Parathyroid adenoma (tissue), 2 donors: Measurements from ENCODE around the gene PPP1R13L.

Experiments used
- H2AFZ ChIP-seq: fragments of 300-600 bp; sonication (generic); one replicate; pipeline ENCODE4 v1.7.0; 2017; ENCODE audit warnings: antibody characterized with exemption, mild to moderate bottlenecking
- H3K27ac ChIP-seq: fragments of 300-600 bp; sonication (generic); one replicate; pipeline ENCODE4 v1.7.0; 2017
- H3K27me3 ChIP-seq: fragments of 300-600 bp; sonication (generic); one replicate; pipeline ENCODE4 v1.7.0; 2017; ENCODE audit warnings: low read length; ENCODE audit not compliant: control insufficient read depth, insufficient read depth
- H3K36me3 ChIP-seq: fragments of 300-600 bp; sonication (generic); one replicate; pipeline ENCODE4 v1.7.0; 2017; ENCODE audit warnings: low read length; ENCODE audit not compliant: control insufficient read depth, insufficient read depth
- H3K4me1 ChIP-seq: fragments of 300-600 bp; sonication (generic); one replicate; pipeline ENCODE4 v1.7.0; 2017; ENCODE audit warnings: control low read depth
- H3K4me2 ChIP-seq: fragments of 300-600 bp; sonication (generic); one replicate; pipeline ENCODE4 v1.7.0; 2017; ENCODE audit warnings: low read length
- H3K4me3 ChIP-seq: fragments of 300-600 bp; sonication (generic); one replicate; pipeline ENCODE4 v1.7.0; 2017; ENCODE audit warnings: low read depth, low read length
- H3K79me2 ChIP-seq: fragments of 300-600 bp; sonication (generic); one replicate; pipeline ENCODE4 v1.7.0; 2017; ENCODE audit warnings: control low read depth
- H3K9ac ChIP-seq: fragments of 300-600 bp; sonication (generic); one replicate; pipeline ENCODE4 v1.7.0; 2017; ENCODE audit warnings: mild to moderate bottlenecking
- H3K9me3 ChIP-seq: fragments of 300-600 bp; sonication (generic); one replicate; pipeline ENCODE4 v1.7.0; 2017; ENCODE audit warnings: low read length; ENCODE audit not compliant: control insufficient read depth
- TF ChIP-seq, protein P1 (sequence below): fragments of 300-600 bp; sonication (generic); IDR thresholded peaks from one replicate; pipeline ENCODE4 v1.7.0; 2017; ENCODE audit warnings: antibody characterized with exemption, mild to moderate bottlenecking
- donor health status: primary hyperparathyroidism.

The PPP1R13L gene

DNA sequence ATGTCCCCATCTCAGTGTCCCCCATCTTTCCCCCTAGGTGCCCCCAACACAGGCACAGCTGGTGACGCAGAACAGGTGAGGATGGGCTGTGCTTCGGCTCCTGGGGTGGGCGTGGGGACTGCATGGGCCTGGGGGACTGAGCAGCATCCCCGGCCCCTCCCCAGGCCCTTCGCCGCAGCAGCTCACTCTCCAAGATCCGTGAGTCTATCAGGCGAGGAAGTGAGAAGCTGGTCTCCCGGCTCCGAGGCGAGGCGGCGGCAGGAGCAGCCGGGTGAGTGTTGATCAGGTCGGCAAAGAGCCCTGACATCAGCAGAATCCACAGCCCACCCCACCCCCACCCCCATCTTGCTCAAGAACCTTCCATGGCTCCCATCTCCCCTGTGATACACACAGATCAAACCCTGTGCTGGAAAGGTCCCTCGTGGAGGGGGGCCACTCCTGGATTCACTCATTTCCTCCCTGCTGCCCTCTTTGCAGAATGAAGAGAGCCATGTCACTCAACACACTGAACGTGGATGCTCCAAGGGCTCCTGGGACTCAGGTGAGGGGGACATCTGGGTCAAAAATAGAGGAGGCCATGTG, 54.3 kb downstream of the PPP1R13L start:
- no peaks in the 10 kb centered on the region for H3K79me2 ChIP-seq
- no peak overlapping the region for H2AFZ ChIP-seq
- no peaks in the 10 kb centered on the region for H3K36me3 ChIP-seq
- no peak overlapping the region for H3K27ac ChIP-seq
- H3K4me3 ChIP-seq: no peak overlapping the region
- no peaks in the 10 kb centered on the region for H3K27me3 ChIP-seq
- TF ChIP-seq, protein P1, sequence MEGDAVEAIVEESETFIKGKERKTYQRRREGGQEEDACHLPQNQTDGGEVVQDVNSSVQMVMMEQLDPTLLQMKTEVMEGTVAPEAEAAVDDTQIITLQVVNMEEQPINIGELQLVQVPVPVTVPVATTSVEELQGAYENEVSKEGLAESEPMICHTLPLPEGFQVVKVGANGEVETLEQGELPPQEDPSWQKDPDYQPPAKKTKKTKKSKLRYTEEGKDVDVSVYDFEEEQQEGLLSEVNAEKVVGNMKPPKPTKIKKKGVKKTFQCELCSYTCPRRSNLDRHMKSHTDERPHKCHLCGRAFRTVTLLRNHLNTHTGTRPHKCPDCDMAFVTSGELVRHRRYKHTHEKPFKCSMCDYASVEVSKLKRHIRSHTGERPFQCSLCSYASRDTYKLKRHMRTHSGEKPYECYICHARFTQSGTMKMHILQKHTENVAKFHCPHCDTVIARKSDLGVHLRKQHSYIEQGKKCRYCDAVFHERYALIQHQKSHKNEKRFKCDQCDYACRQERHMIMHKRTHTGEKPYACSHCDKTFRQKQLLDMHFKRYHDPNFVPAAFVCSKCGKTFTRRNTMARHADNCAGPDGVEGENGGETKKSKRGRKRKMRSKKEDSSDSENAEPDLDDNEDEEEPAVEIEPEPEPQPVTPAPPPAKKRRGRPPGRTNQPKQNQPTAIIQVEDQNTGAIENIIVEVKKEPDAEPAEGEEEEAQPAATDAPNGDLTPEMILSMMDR: no peak
- no peaks in the 10 kb centered on the region for H3K4me1 ChIP-seq
- H3K9ac ChIP-seq: no peak overlapping the region
- H3K9me3 ChIP-seq: no peaks in the 10 kb centered on the region
- H3K4me2 ChIP-seq: no peak overlapping the region

DNA sequence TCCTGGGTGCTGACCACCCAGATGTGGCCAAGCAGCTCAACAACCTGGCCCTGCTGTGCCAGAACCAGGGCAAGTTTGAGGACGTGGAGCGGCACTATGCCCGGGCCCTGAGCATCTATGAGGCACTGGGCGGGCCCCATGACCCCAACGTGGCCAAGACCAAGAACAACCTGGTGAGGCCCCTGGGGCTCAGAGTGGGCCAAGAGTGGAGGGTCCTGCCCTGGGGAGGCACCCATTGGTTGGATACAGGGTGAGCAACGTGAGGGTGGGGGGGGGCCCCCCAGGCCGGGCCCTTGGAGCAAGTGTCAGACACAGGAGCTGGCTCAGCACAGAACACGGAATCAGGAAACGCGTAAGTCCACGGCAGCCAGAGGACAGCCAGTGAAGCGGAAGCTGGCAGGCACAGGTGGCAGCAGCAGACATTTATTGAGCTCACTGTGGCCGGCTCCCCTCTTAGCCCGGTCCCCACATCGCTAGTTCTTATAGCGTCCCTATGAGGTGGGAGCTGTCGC, 55.4 kb downstream of the PPP1R13L start:
- H3K79me2 ChIP-seq: no peaks in the 10 kb centered on the region
- no peak overlapping the region for H3K9ac ChIP-seq
- no peak overlapping the region for H3K4me2 ChIP-seq
- TF ChIP-seq, protein P1: no peak
- H3K4me1 ChIP-seq: no peaks in the 10 kb centered on the region
- no peaks in the 10 kb centered on the region for H3K27me3 ChIP-seq
- no peak overlapping the region for H2AFZ ChIP-seq
- no peak overlapping the region for H3K4me3 ChIP-seq
- no peaks in the 10 kb centered on the region for H3K9me3 ChIP-seq
- no peak overlapping the region for H3K27ac ChIP-seq
- H3K36me3 ChIP-seq: no peaks in the 10 kb centered on the region

DNA sequence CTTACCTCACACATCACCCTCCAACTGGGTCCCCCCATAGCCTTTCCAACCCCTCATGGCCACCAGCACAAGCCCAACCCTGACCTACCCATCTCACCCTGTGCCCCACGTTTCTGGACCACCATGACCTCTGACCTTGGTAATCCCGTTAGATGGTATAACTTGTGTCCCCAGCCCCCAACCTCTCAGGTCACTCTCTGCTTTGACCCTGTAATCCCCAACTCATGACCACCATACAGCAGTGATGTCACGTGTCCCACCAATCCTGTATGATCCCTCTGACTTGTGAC, 55.8 kb downstream of the PPP1R13L start:
- Histone ChIP-seq H3K79me2 (no peaks in the 10 kb centered on the region), H3K4me1 (no peaks in the 10 kb centered on the region), H3K4me3 (no peak overlapping the region), H3K27me3 (no peaks in the 10 kb centered on the region), H3K9ac (no peak overlapping the region), H3K9me3 (no peaks in the 10 kb centered on the region), H2AFZ (no peak overlapping the region), H3K4me2 (no peak overlapping the region), H3K27ac (no peak overlapping the region), H3K36me3 (no peaks in the 10 kb centered on the region)
- TF ChIP-seq, protein P1: no peak

DNA sequence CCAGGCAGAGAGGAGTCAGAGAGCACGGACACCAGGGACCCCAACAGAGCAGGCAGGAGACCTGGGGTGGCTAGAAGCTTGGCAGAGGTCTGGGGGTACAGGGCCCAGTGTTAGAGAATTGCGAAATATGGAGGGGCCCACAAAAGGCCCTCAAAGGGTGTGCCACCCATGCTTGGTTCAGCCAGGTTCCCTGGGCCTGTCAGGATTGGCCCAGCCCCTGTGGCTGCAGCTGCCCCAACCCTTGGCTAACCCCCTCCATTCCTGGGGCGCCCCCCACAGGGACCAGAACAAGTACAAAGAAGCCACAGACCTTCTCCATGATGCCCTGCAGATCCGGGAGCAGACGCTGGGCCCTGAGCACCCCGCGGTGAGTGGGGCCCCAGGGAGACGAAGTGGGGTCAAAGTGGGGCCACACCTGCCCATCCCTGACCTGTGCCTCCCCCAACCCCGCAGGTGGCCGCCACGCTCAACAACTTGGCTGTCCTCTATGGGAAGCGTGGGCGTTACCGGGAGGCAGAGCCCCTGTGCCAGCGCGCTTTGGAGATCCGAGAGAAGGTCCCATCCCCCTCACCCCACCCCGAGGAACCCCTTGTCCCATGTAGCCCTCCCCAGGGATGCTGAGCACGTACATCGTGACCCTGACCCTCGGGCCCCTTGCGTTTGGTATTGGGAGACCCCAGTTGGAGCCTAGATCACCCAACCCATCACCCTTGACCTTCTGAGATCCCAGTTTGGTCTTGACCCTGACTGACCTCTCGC, 56.3 kb downstream of the PPP1R13L start:
- no peak overlapping the region for H2AFZ ChIP-seq
- no peaks in the 10 kb centered on the region for H3K4me1 ChIP-seq
- H3K79me2 ChIP-seq: no peaks in the 10 kb centered on the region
- H3K9me3 ChIP-seq: no peaks in the 10 kb centered on the region
- no peak overlapping the region for H3K4me2 ChIP-seq
- H3K36me3 ChIP-seq: no peaks in the 10 kb centered on the region
- H3K9ac ChIP-seq: no peak overlapping the region
- H3K27me3 ChIP-seq: no peaks in the 10 kb centered on the region
- no peak overlapping the region for H3K4me3 ChIP-seq
- TF ChIP-seq, protein P1: no peak
- no peak overlapping the region for H3K27ac ChIP-seq
